Choroid plexus epithelial cell (primary cell): ENCODE measurements around the gene DPH7.

ENCODE experiments used
- DNase-seq: peaks from one replicate; pipeline ENCODE4 v3.0.0-alpha.2; 2010; ENCODE audit warnings: low read depth
- H3K4me3 ChIP-seq: 2 replicates; pipeline ENCODE4 v1.5.1; 2011; ENCODE audit warnings: low read depth, mild to moderate bottlenecking, control low read depth, low read length, moderate library complexity
- CTCF ChIP-seq: conservative IDR thresholded peaks from 2 replicates; pipeline ENCODE4 v1.5.1; 2011; ENCODE audit warnings: low read depth, mild to moderate bottlenecking, control low read depth, inconsistent platforms, low read length, moderate library complexity

DPH7 gene

GRCh38 chr9:137612741-137613142 is 34.0 kb upstream of the DPH7 start:
- DNase-seq, result no peak
- no peak overlapping the region for H3K4me3 ChIP-seq
- TF ChIP-seq CTCF, result no peak

GRCh38 chr9:137611623-137612609 is 33.2 kb upstream of the DPH7 start:
- DNase-seq, result peak; percentile 80
- H3K4me3 ChIP-seq, result no peak overlapping the region
- TF ChIP-seq CTCF, result no peak

DNA sequence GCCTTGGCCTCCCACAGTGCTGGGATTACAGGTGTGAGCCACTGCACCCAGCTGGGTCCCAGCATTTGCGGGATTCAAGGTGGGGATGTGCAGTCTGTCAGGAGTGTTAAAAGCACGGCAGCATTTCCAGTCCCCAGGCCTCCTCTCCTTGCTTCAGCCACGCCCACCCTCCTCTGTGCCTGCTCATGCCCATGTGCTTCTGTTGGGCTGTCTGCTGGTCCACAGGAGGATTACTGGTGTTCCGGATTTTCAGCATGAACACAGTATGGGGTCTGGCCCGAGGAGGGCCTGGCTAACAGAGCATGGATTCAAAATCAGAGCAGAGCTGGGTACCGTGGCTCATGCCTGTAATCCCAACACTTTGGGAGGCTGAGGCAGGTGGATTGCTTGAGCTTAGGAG is 32.2 kb upstream of the DPH7 start:
- no peak for DNase-seq
- H3K4me3 ChIP-seq, result no peak overlapping the region
- TF ChIP-seq CTCF, result no peak

GRCh38 chr9:137607141-137607857 is 28.6 kb upstream of the DPH7 start:
- no peak for TF ChIP-seq CTCF
- no peak for DNase-seq
- H3K4me3 ChIP-seq, result no peak overlapping the region

DNA sequence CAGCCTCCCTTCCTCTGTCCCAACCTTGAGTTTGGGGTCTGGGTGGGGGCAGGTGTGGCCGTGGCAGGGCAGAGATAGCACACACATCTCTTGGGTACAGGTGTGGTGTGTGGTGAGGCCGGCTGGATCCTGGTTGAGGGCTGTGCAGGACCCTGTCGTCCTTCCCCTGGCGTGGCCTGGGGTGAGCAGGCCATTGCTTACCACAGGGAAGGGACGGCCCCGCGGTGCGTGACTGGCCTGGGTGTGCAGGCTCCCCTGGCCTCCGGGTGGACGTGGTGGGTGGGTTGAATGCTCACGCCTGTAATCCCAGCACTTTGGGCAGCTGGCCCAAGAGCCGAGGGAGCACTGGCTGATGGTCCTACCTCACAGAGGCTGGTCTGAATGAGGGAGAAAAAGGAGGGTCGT is 28.0 kb upstream of the DPH7 start:
- no peak for DNase-seq
- no peak overlapping the region for H3K4me3 ChIP-seq
- no peak for TF ChIP-seq CTCF

DNA sequence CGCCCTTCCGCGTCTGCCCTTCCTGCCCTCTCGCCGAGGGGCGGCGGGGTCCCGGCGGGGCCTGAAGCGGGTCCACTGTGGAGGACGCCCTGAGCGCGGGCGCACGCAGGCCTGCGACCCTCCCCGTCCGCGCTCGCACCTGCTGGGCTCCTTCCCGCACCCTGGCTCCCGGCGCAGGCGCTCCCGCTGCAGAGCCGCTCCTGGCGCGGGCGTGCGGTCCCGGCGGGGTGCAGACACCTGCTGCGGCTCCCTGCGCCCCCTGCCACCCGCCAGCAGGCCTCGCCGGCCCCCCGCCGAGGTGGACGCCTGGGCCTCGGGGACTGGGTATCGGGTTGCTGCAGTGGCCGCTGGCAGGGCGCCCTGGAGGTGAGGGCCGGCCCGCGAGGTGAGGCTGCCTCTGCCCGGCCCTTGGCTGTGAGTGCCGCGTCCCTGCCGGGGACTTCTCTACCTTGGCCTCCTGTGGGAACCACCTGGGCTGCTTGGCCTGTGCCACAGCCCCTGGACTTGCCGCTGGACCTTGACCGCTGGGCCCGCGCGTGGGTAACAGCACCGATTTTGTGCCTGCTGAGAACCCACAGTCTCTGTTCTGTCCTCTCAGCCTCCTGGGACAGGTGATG is 27.4 kb upstream of the DPH7 start:
- DNase-seq, result no peak

More for the DNA sequence above, 27.4 kb upstream of the DPH7 start:
- H3K4me3 ChIP-seq, result peak overlapping the region; percentile 66
- TF ChIP-seq CTCF, result no peak
